SU-DHL-6 (cell line): ENCODE measurements around the gene C7orf57.

ENCODE experiments used
- EZH2phosphoT487 ChIP-seq: fragments of 200-600 bp; sonication (generic), shearing (Covaris generic); conservative IDR thresholded peaks from 2 replicates; pipeline ENCODE4 v1.6.1; 2018; ENCODE audit warnings: mild to moderate bottlenecking, antibody characterized with exemption, low read length, moderate library complexity, mixed read lengths
- TF ChIP-seq, protein P1 (sequence below): fragments of 200-600 bp; sonication (generic); IDR thresholded peaks from one replicate; pipeline ENCODE4 v1.5.1; 2017; ENCODE audit warnings: antibody characterized with exemption, mild to moderate bottlenecking, low read length, moderate library complexity; ENCODE audit not compliant: insufficient read depth, poor library complexity, severe bottlenecking

DNA sequence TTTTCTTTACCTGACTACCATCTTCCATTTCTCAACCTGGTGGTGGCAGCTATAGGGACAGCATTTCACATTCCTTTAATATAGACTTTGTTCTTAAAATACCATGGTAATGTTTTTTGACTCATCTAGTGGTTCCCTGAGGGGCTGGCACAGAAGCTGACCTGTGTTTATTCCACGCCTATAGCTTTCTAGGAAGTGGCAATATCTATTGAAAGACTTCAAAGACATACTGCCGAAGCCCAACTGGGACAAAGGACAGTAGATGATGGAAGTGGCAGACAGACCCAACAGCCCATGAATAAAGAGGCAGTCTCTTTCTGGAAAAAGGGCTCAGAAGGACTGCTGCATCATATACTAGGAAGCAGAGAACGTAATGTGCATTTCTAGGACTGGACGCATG, 17.7 kb upstream of the C7orf57 start:
- TF ChIP-seq, protein P1, sequence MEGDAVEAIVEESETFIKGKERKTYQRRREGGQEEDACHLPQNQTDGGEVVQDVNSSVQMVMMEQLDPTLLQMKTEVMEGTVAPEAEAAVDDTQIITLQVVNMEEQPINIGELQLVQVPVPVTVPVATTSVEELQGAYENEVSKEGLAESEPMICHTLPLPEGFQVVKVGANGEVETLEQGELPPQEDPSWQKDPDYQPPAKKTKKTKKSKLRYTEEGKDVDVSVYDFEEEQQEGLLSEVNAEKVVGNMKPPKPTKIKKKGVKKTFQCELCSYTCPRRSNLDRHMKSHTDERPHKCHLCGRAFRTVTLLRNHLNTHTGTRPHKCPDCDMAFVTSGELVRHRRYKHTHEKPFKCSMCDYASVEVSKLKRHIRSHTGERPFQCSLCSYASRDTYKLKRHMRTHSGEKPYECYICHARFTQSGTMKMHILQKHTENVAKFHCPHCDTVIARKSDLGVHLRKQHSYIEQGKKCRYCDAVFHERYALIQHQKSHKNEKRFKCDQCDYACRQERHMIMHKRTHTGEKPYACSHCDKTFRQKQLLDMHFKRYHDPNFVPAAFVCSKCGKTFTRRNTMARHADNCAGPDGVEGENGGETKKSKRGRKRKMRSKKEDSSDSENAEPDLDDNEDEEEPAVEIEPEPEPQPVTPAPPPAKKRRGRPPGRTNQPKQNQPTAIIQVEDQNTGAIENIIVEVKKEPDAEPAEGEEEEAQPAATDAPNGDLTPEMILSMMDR: no peak
- TF ChIP-seq EZH2phosphoT487: no peak
